ENCODE measurements around the gene NDFIP1. TPM values are rescaled to one million over a fixed set of nuclear protein-coding genes. Genes with fewer than 3 reads are reported as not detected.
"Not testable (repeated sequence)": the region's sequence is repeated elsewhere in the genome, so short reads cannot be mapped to it uniquely, and the experiment has no call there.

The NDFIP1 gene
- polyA plus RNA-seq, 4 donors = 131 to 159 (median 148) TPM

- DNase-seq (ENCODE audit: low read depth in 4 of 4, low spot score in 3 of 4) = peak; percentile 62 to 71 (median 70)
Observed at GRCh38 chr5:142151436-142152383, 43.1 kb downstream of the NDFIP1 start.

- DNase-seq (ENCODE audit: low read depth in 4 of 4, low spot score in 3 of 4) = no peak
Observed at GRCh38 chr5:142152384-142152732, 43.8 kb downstream of the NDFIP1 start.

- no peak for DNase-seq (ENCODE audit: low read depth in 4 of 4, low spot score in 3 of 4)
Observed at GRCh38 chr5:142153674-142154448, 45.3 kb downstream of the NDFIP1 start.

GRCh38 chr5:142154449-142154841 is 45.9 kb downstream of the NDFIP1 start:
- not testable (repeated sequence) for DNase-seq (ENCODE audit: low read depth in 4 of 4, low spot score in 3 of 4)

- DNase-seq (ENCODE audit: low read depth in 4 of 4, low spot score in 3 of 4) = no peak
Observed at GRCh38 chr5:142156839-142157463, 48.4 kb downstream of the NDFIP1 start.

- no peak for DNase-seq (ENCODE audit: low read depth in 4 of 4, low spot score in 3 of 4)
Observed at GRCh38 chr5:142159354-142159753, 50.8 kb downstream of the NDFIP1 start.

GRCh38 chr5:142164315-142164714 is 55.7 kb downstream of the NDFIP1 start:
- DNase-seq (ENCODE audit: low read depth in 4 of 4, low spot score in 3 of 4) = no peak

- DNase-seq (ENCODE audit: low read depth in 4 of 4, low spot score in 3 of 4) = no peak
Observed at GRCh38 chr5:142166754-142167153, 58.2 kb downstream of the NDFIP1 start.

- no peak for DNase-seq (ENCODE audit: low read depth in 4 of 4, low spot score in 3 of 4)
Observed at GRCh38 chr5:142167458-142167857, 58.9 kb downstream of the NDFIP1 start.

GRCh38 chr5:142168365-142168764 is 59.8 kb downstream of the NDFIP1 start:
- DNase-seq (ENCODE audit: low read depth in 4 of 4, low spot score in 3 of 4) = no peak

- no peak for DNase-seq (ENCODE audit: low read depth in 4 of 4, low spot score in 3 of 4)
Observed at GRCh38 chr5:142170254-142170953, 61.8 kb downstream of the NDFIP1 start.

- no peak for DNase-seq (ENCODE audit: low read depth in 4 of 4, low spot score in 3 of 4)
Observed at GRCh38 chr5:142171270-142171669, 62.7 kb downstream of the NDFIP1 start.

- DNase-seq (ENCODE audit: low read depth in 4 of 4, low spot score in 3 of 4) = no peak
Observed at GRCh38 chr5:142175039-142175438, 66.5 kb downstream of the NDFIP1 start.

GRCh38 chr5:142175461-142176142 is 67.0 kb downstream of the NDFIP1 start:
- no peak for DNase-seq (ENCODE audit: low read depth in 4 of 4, low spot score in 3 of 4)

GRCh38 chr5:142176255-142176654 is 67.7 kb downstream of the NDFIP1 start:
- no peak for DNase-seq (ENCODE audit: low read depth in 4 of 4, low spot score in 3 of 4)

- DNase-seq (ENCODE audit: low read depth in 4 of 4, low spot score in 3 of 4) = no peak
Observed at GRCh38 chr5:142178651-142179050, 70.1 kb downstream of the NDFIP1 start.

GRCh38 chr5:142179776-142180387 is 71.3 kb downstream of the NDFIP1 start:
- no peak for DNase-seq (ENCODE audit: low read depth in 4 of 4, low spot score in 3 of 4)

GRCh38 chr5:142181096-142181495 is 72.5 kb downstream of the NDFIP1 start:
- DNase-seq (ENCODE audit: low read depth in 4 of 4, low spot score in 3 of 4) = no peak

- DNase-seq (ENCODE audit: low read depth in 4 of 4, low spot score in 3 of 4) = no peak
Observed at GRCh38 chr5:142181547-142182163, 73.1 kb downstream of the NDFIP1 start.

All from right renal pelvis (tissue), 4 donors.